A204.1 (cell line): ENCODE results near the gene HOXA10.

Experiments
- FAIRE-seq: peaks from 2 replicates; lab custom pipeline; 2012; peaks lifted over from hg19 to GRCh38; lab: Jason Lieb, UNC

HOXA10 gene

GRCh38 chr7:27203365-27203953 lies 29.3 kb upstream of the HOXA10 start:
- no peak for FAIRE-seq

- FAIRE-seq = no peak
Observed at GRCh38 chr7:27202862-27203134, 28.7 kb upstream of the HOXA10 start.

- no peak for FAIRE-seq
Observed at GRCh38 chr7:27202018-27202861, 28.1 kb upstream of the HOXA10 start.

GRCh38 chr7:27201580-27202017 lies 27.5 kb upstream of the HOXA10 start:
- no peak for FAIRE-seq

GRCh38 chr7:27200761-27201579 lies 26.9 kb upstream of the HOXA10 start:
- no peak for FAIRE-seq

- no peak for FAIRE-seq
Observed at GRCh38 chr7:27199849-27200760, 26.0 kb upstream of the HOXA10 start, which contains the start of gene HOXA13. HOXA13 (minus strand) TSS chr7:27200091; CDS start chr7:27200077, 14 bp downstream.

- FAIRE-seq = no peak
Observed at GRCh38 chr7:27198871-27199801, 25.0 kb upstream of the HOXA10 start.

- FAIRE-seq = no peak
Observed at GRCh38 chr7:27198138-27198841, 24.2 kb upstream of the HOXA10 start.

- FAIRE-seq = peak; percentile 59
Observed at GRCh38 chr7:27197137-27198042, 23.3 kb upstream of the HOXA10 start.

- FAIRE-seq = peak; percentile 98
Observed at GRCh38 chr7:27196287-27196767, 22.2 kb upstream of the HOXA10 start.

- peak; percentile 46 for FAIRE-seq
Observed at GRCh38 chr7:27194686-27195379, 20.7 kb upstream of the HOXA10 start.

GRCh38 chr7:27194002-27194352 lies 19.9 kb upstream of the HOXA10 start:
- FAIRE-seq = no peak

GRCh38 chr7:27193335-27194001 lies 19.3 kb upstream of the HOXA10 start:
- no peak for FAIRE-seq

GRCh38 chr7:27192546-27193334 lies 18.6 kb upstream of the HOXA10 start:
- FAIRE-seq = no peak

- no peak for FAIRE-seq
Observed at GRCh38 chr7:27191833-27192545, 17.9 kb upstream of the HOXA10 start.

GRCh38 chr7:27191161-27191731 lies 17.1 kb upstream of the HOXA10 start:
- FAIRE-seq = no peak
